HepG2 (cell line): ENCODE measurements around the gene FSD1. TPM values are rescaled to one million over a fixed set of nuclear protein-coding genes. Genes with fewer than 3 reads are reported as not detected.

Source experiments
- CCAR2 ChIP-seq: fragments of 200-400 bp; formaldehyde crosslinking; optimal IDR thresholded peaks from 2 replicates; pipeline ENCODE3; 2018; ENCODE audit warnings: low read depth, mild to moderate bottlenecking, low read length, moderate library complexity
- FOXK2 ChIP-seq: fragments of 450-650 bp; IDR thresholded peaks from 2 replicates; pipeline ENCODE4 v1.6.1; 2016
- GFI1 ChIP-seq: sonication (generic); formaldehyde crosslinking; IDR thresholded peaks from 2 replicates; pipeline ENCODE4 v1.5.0; 2020; ENCODE audit warnings: missing genetic modification reagents, mild to moderate bottlenecking, borderline replicate concordance
- KMT2B ChIP-seq: IDR thresholded peaks from 2 replicates; pipeline ENCODE4 v1.6.1; 2016; ENCODE audit warnings: missing genetic modification reagents, missing compliant biosample characterization
- LCORL ChIP-seq, 2 experiments: fragments of 450-650 bp in 1 of 2; sonication (generic) in 1 of 2; formaldehyde crosslinking in 1 of 2; IDR thresholded peaks; 2 replicates each; pipeline versions ENCODE4 v1.5.0 to v1.6.1; 2017 to 2020; ENCODE audit warnings: antibody characterized with exemption in 1 of 2, missing genetic modification reagents in 1 of 2
- PITX1 ChIP-seq: sonication (generic); formaldehyde crosslinking; IDR thresholded peaks from 2 replicates; pipeline ENCODE4 v1.5.1; 2020; ENCODE audit warnings: mild to moderate bottlenecking, missing genetic modification reagents
- PREB ChIP-seq: sonication (generic); formaldehyde crosslinking; IDR thresholded peaks from 2 replicates; pipeline ENCODE4 v1.4.0; 2020; ENCODE audit warnings: missing genetic modification reagents
- RFXAP ChIP-seq: sonication (generic); formaldehyde crosslinking; IDR thresholded peaks from 2 replicates; pipeline ENCODE4 v1.4.0; 2020; ENCODE audit warnings: missing genetic modification reagents, borderline replicate concordance
- SIN3B ChIP-seq: fragments of 150-350 bp; IDR thresholded peaks from 2 replicates; pipeline ENCODE4 v1.6.1; 2014; ENCODE audit warnings: low read length
- SMAD9 ChIP-seq: sonication (generic); formaldehyde crosslinking; IDR thresholded peaks from 2 replicates; pipeline ENCODE4 v1.5.1; 2020; ENCODE audit warnings: mild to moderate bottlenecking, missing genetic modification reagents
- SUZ12 ChIP-seq: fragments of 150-350 bp; IDR thresholded peaks from 2 replicates; pipeline ENCODE4 v1.6.1; 2014; ENCODE audit warnings: low read depth, low read length
- TARDBP ChIP-seq: sonication (generic); formaldehyde crosslinking; IDR thresholded peaks from 2 replicates; pipeline ENCODE4 v1.8.0; 2022; ENCODE audit warnings: mild to moderate bottlenecking, missing genetic modification reagents
- TFE3 ChIP-seq: IDR thresholded peaks from 2 replicates; pipeline ENCODE4 v1.6.1; 2016
- USF2 ChIP-seq, 2 experiments: sonication (generic) in 1 of 2; formaldehyde crosslinking in 1 of 2; IDR thresholded peaks; 2 replicates each; pipeline versions ENCODE4 v1.5.1 to v1.6.1; 2011 to 2020; ENCODE audit warnings: borderline replicate concordance in 1 of 2, low read depth in 1 of 2, low read length in 1 of 2, mild to moderate bottlenecking in 1 of 2, missing genetic modification reagents in 1 of 2, moderate library complexity in 1 of 2
- ZBTB10 ChIP-seq: sonication (generic); formaldehyde crosslinking; IDR thresholded peaks from 2 replicates; pipeline ENCODE4 v1.4.0; 2020; ENCODE audit warnings: missing genetic modification reagents, borderline replicate concordance
- ZBTB26 ChIP-seq: IDR thresholded peaks from 2 replicates; pipeline ENCODE4 v1.6.1; 2016; ENCODE audit warnings: missing compliant biosample characterization, missing genetic modification reagents, borderline replicate concordance
- ZNF235 ChIP-seq: sonication (generic); formaldehyde crosslinking; IDR thresholded peaks from 2 replicates; pipeline ENCODE4 v1.8.1; 2023; ENCODE audit warnings: mild to moderate bottlenecking, missing genetic modification reagents, borderline replicate concordance
- ZNF263 ChIP-seq: sonication (generic); formaldehyde crosslinking; IDR thresholded peaks from 2 replicates; pipeline ENCODE4 v1.4.0; 2020; ENCODE audit warnings: missing genetic modification reagents
- ZNF75D ChIP-seq: sonication (generic); formaldehyde crosslinking; IDR thresholded peaks from 2 replicates; pipeline ENCODE4 v1.8.1; 2023; ENCODE audit warnings: missing genetic modification reagents, mild to moderate bottlenecking, borderline replicate concordance
- ZNF788 ChIP-seq: sonication (generic); formaldehyde crosslinking; IDR thresholded peaks from 2 replicates; pipeline ENCODE4 v1.5.0; 2020; ENCODE audit warnings: mild to moderate bottlenecking, missing genetic modification reagents, borderline replicate concordance
- polyA plus RNA-seq, 8 experiments: library from polyadenylated mRNA; depleted of rRNA in 3 of 8; stranded (reverse) in 7 of 8; unstranded in 1 of 8; fragments of >200 nt; fragmentation: Illumina TruSeq in 4 of 8; extraction: Trizol in 4 of 8; gene quantifications; 2 replicates each; pipeline versions ENCODE4 v1.2.1 to v1.2.3, GENCODE V29; 2011 to 2016; ENCODE audit warnings: low read depth in 4 of 8, missing spikeins in 1 of 8, mixed read lengths in 1 of 8; ENCODE audit not compliant: insufficient read depth in 1 of 8
- total RNA-seq, 5 experiments: library from RNA; depleted of rRNA; stranded (reverse); fragments of >200 nt; fragmentation: Illumina TruSeq; extraction: Trizol; gene quantifications; 2 replicates each; pipeline ENCODE4 v1.2.3, GENCODE V29; 2016; ENCODE audit warnings: low read depth in 1 of 5

Gene FSD1
- total and polyA plus RNA-seq, 2 of the 13 experiments (the other 11 are each of a cell fraction or from before 2014, with no cell fraction given) = 0.29 to 0.66 TPM

- TF ChIP-seq ZBTB10 (CRISPR knock-in tag) (no peak), ZBTB26 (CRISPR knock-in tag) (no peak), ZNF75D (CRISPR knock-in tag) (no peak), SMAD9 (CRISPR knock-in tag) (no peak), ZNF263 (no peak), KMT2B (CRISPR knock-in tag) (no peak; the same call in 1 of the 2 replicates), LCORL (IDR thresholded peaks at IDR 0.05) (no peak), LCORL (CRISPR knock-in tag; IDR thresholded peaks at IDR 0.05) (0 out of 2 replicates have a peak, but pooled peaks have one; percentile 28), RFXAP (CRISPR knock-in tag) (peak; percentile 28; the same call in 1 of the 2 replicates), PREB (no peak), CCAR2 (no peak), FOXK2 (no peak), GFI1 (CRISPR knock-in tag) (peak; percentile 32; the same call in 1 of the 2 replicates), ZNF235 (CRISPR knock-in tag) (no peak), SUZ12 (no peak), SIN3B (no peak), PITX1 (CRISPR knock-in tag) (no peak), TFE3 (CRISPR knock-in tag) (no peak), TARDBP (CRISPR knock-in tag) (peak; percentile 37; the same call in 1 of the 2 replicates), ZNF788 (CRISPR knock-in tag) (peak; percentile 19; the same call in 1 of the 2 replicates), USF2 (IDR thresholded peaks at IDR 0.05; ENCODE audit: low read depth, low read length) (no peak), USF2 (CRISPR knock-in tag; IDR thresholded peaks at IDR 0.05; ENCODE audit: borderline replicate concordance) (no peak)
Measured at GRCh38 chr19:4284176-4284958, 20.0 kb upstream of the FSD1 start (continued).
